OCI-LY1 (cell line): ENCODE data around the gene IL4I1.

Experiments
- EZH2 ChIP-seq: fragments of 200-600 bp; sonication (generic), shearing (Covaris generic); IDR thresholded peaks from 2 replicates; pipeline ENCODE4 v1.8.0; 2017; ENCODE audit warnings: borderline replicate concordance, mixed run types, mild to moderate bottlenecking, antibody characterized with exemption, low read length, moderate library complexity, mixed read lengths
- TF ChIP-seq, protein P1 (sequence below): fragments of 200-600 bp; sonication (generic), shearing (Covaris generic); IDR thresholded peaks from 2 replicates; pipeline ENCODE4 v1.5.1; 2017; ENCODE audit warnings: mild to moderate bottlenecking, antibody characterized with exemption, low read length, moderate library complexity, mixed read lengths

GRCh38 chr19:49904136-49904535 lies 7.4 kb upstream of the IL4I1 start:
- TF ChIP-seq, protein P1, sequence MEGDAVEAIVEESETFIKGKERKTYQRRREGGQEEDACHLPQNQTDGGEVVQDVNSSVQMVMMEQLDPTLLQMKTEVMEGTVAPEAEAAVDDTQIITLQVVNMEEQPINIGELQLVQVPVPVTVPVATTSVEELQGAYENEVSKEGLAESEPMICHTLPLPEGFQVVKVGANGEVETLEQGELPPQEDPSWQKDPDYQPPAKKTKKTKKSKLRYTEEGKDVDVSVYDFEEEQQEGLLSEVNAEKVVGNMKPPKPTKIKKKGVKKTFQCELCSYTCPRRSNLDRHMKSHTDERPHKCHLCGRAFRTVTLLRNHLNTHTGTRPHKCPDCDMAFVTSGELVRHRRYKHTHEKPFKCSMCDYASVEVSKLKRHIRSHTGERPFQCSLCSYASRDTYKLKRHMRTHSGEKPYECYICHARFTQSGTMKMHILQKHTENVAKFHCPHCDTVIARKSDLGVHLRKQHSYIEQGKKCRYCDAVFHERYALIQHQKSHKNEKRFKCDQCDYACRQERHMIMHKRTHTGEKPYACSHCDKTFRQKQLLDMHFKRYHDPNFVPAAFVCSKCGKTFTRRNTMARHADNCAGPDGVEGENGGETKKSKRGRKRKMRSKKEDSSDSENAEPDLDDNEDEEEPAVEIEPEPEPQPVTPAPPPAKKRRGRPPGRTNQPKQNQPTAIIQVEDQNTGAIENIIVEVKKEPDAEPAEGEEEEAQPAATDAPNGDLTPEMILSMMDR: no peak
- no peak for TF ChIP-seq EZH2
